HepG2 (cell line): ENCODE data around the gene SCFD2. TPM values are rescaled to one million over a fixed set of nuclear protein-coding genes. Genes with fewer than 3 reads are reported as not detected.

ENCODE experiments used
- BRD4 ChIP-seq: sonication (generic); formaldehyde crosslinking; IDR thresholded peaks from 2 replicates; pipeline ENCODE4 v1.4.0; 2020; ENCODE audit warnings: missing genetic modification reagents
- CCAR2 ChIP-seq: fragments of 200-400 bp; formaldehyde crosslinking; optimal IDR thresholded peaks from 2 replicates; pipeline ENCODE3; 2018; ENCODE audit warnings: low read depth, mild to moderate bottlenecking, low read length, moderate library complexity
- FIP1L1 ChIP-seq: fragments of 200-400 bp; formaldehyde crosslinking; IDR thresholded peaks from 2 replicates; pipeline ENCODE4 v1.6.1; 2018; ENCODE audit warnings: low read depth, mild to moderate bottlenecking, low read length, moderate library complexity, borderline replicate concordance; ENCODE audit not compliant: insufficient read depth
- FOSL1 ChIP-seq: sonication (generic); formaldehyde crosslinking; IDR thresholded peaks from 2 replicates; pipeline ENCODE4 v1.9.0; 2021; ENCODE audit warnings: missing genetic modification reagents, borderline replicate concordance
- HDAC2 ChIP-seq: sonication (generic); formaldehyde crosslinking; IDR thresholded peaks from 2 replicates; pipeline ENCODE4 v1.4.0; 2020; ENCODE audit warnings: missing genetic modification reagents
- HDAC6 ChIP-seq: fragments of 200-600 bp; sonication (generic); IDR thresholded peaks from 2 replicates; pipeline ENCODE4 v1.7.0; 2017; ENCODE audit warnings: mild to moderate bottlenecking, antibody characterized with exemption, low read length, low read depth
- IKZF1 ChIP-seq: fragments of 450-650 bp; IDR thresholded peaks from 2 replicates; pipeline ENCODE4 v1.7.1; 2016
- NFKB2 ChIP-seq: sonication (generic); formaldehyde crosslinking; IDR thresholded peaks from 2 replicates; pipeline ENCODE4 v1.4.0; 2020; ENCODE audit warnings: missing genetic modification reagents, borderline replicate concordance
- NR2F6 ChIP-seq, 2 experiments: IDR thresholded peaks; 2 replicates each; pipeline ENCODE4 v1.6.1; 2016; ENCODE audit warnings: antibody characterized with exemption in 1 of 2, mild to moderate bottlenecking in 1 of 2
- PPARG ChIP-seq: conservative IDR thresholded peaks from 2 replicates; pipeline ENCODE4 v1.6.1; 2016; ENCODE audit warnings: missing biosample characterization, missing genetic modification reagents
- SPEN ChIP-seq: sonication (generic); formaldehyde crosslinking; IDR thresholded peaks from 2 replicates; pipeline ENCODE4 v1.5.1; 2020; ENCODE audit warnings: low read depth, mild to moderate bottlenecking, missing genetic modification reagents
- SRSF4 ChIP-seq: fragments of 200-400 bp; formaldehyde crosslinking; IDR thresholded peaks from one replicate; pipeline ENCODE4 v1.6.1; 2018; ENCODE audit warnings: mild to moderate bottlenecking, low read depth, low read length, moderate library complexity; ENCODE audit not compliant: poor library complexity, severe bottlenecking
- SRSF9 ChIP-seq: fragments of 200-400 bp; formaldehyde crosslinking; IDR thresholded peaks from 2 replicates; pipeline ENCODE4 v1.6.1; 2018; ENCODE audit warnings: borderline replicate concordance, mild to moderate bottlenecking, low read depth, low read length; ENCODE audit not compliant: insufficient read depth, poor library complexity, severe bottlenecking
- ZBTB25 ChIP-seq: IDR thresholded peaks from 2 replicates; pipeline ENCODE4 v1.6.1; 2018; ENCODE audit warnings: missing genetic modification reagents
- ZBTB33 ChIP-seq: sonication (generic); formaldehyde crosslinking; IDR thresholded peaks from 2 replicates; pipeline ENCODE4 v1.4.0; 2020; ENCODE audit warnings: missing genetic modification reagents
- ZMYM4 ChIP-seq: sonication (generic); formaldehyde crosslinking; IDR thresholded peaks from 2 replicates; pipeline ENCODE4 v1.8.1; 2023; ENCODE audit warnings: mild to moderate bottlenecking, missing genetic modification reagents
- ZNF235 ChIP-seq: sonication (generic); formaldehyde crosslinking; IDR thresholded peaks from 2 replicates; pipeline ENCODE4 v1.8.1; 2023; ENCODE audit warnings: mild to moderate bottlenecking, missing genetic modification reagents, borderline replicate concordance
- ZNF530 ChIP-seq: sonication (generic); formaldehyde crosslinking; IDR thresholded peaks from 2 replicates; pipeline ENCODE4 v1.5.0; 2020; ENCODE audit warnings: low read depth, mild to moderate bottlenecking, missing genetic modification reagents
- ZNF552 ChIP-seq: sonication (generic); formaldehyde crosslinking; IDR thresholded peaks from 2 replicates; pipeline ENCODE4 v1.9.0; 2022; ENCODE audit warnings: missing genetic modification reagents, mild to moderate bottlenecking, borderline replicate concordance
- ZNF562 ChIP-seq: sonication (generic); formaldehyde crosslinking; IDR thresholded peaks from 2 replicates; pipeline ENCODE4 v1.8.0; 2022; ENCODE audit warnings: missing genetic modification reagents, borderline replicate concordance
- ZNF841 ChIP-seq: sonication (generic); formaldehyde crosslinking; IDR thresholded peaks from 2 replicates; pipeline ENCODE4 v1.8.1; 2023; ENCODE audit warnings: missing genetic modification reagents, borderline replicate concordance
- polyA plus RNA-seq, 8 experiments: library from polyadenylated mRNA; depleted of rRNA in 3 of 8; stranded (reverse) in 7 of 8; unstranded in 1 of 8; fragments of >200 nt; fragmentation: Illumina TruSeq in 4 of 8; extraction: Trizol in 4 of 8; gene quantifications; 2 replicates each; pipeline versions ENCODE4 v1.2.1 to v1.2.3, GENCODE V29; 2011 to 2016; ENCODE audit warnings: low read depth in 4 of 8, missing spikeins in 1 of 8, mixed read lengths in 1 of 8; ENCODE audit not compliant: insufficient read depth in 1 of 8
- total RNA-seq, 5 experiments: library from RNA; depleted of rRNA; stranded (reverse); fragments of >200 nt; fragmentation: Illumina TruSeq; extraction: Trizol; gene quantifications; 2 replicates each; pipeline ENCODE4 v1.2.3, GENCODE V29; 2016; ENCODE audit warnings: low read depth in 1 of 5
- TF ChIP-seq, protein P1 (sequence below): IDR thresholded peaks from 2 replicates; pipeline ENCODE4 v1.6.1; 2016

SCFD2 gene
- total and polyA plus RNA-seq, 2 of the 13 experiments (the other 11 are each of a cell fraction or from before 2014, with no cell fraction given), result 4.6 to 15.6 TPM

GRCh38 chr4:53055716-53056403, 310.0 kb downstream of the SCFD2 start (continued):
- no peak for TF ChIP-seq ZBTB25 (CRISPR knock-in tag)
- TF ChIP-seq CCAR2, result no peak
- TF ChIP-seq, protein P1, sequence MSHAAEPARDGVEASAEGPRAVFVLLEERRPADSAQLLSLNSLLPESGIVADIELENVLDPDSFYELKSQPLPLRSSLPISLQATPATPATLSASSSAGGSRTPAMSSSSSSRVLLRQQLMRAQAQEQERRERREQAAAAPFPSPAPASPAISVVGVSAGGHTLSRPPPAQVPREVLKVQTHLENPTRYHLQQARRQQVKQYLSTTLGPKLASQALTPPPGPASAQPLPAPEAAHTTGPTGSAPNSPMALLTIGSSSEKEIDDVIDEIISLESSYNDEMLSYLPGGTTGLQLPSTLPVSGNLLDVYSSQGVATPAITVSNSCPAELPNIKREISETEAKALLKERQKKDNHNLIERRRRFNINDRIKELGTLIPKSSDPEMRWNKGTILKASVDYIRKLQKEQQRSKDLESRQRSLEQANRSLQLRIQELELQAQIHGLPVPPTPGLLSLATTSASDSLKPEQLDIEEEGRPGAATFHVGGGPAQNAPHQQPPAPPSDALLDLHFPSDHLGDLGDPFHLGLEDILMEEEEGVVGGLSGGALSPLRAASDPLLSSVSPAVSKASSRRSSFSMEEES (CRISPR knock-in tag), result no peak
- TF ChIP-seq IKZF1, result no peak
- no peak for TF ChIP-seq NFKB2 (CRISPR knock-in tag)
- TF ChIP-seq ZBTB33 (CRISPR knock-in tag), result no peak
- TF ChIP-seq SRSF9, result no peak
- no peak for TF ChIP-seq ZNF235 (CRISPR knock-in tag)
- TF ChIP-seq SPEN (CRISPR knock-in tag), result no peak
- TF ChIP-seq ZNF841, result no peak
- TF ChIP-seq HDAC6, result no peak
- TF ChIP-seq ZMYM4, result no peak
- no peak for TF ChIP-seq SRSF4
- no peak for TF ChIP-seq ZNF530 (CRISPR knock-in tag)
- no peak for TF ChIP-seq FIP1L1
- no peak for TF ChIP-seq BRD4 (CRISPR knock-in tag)
- TF ChIP-seq ZNF562, result no peak
- TF ChIP-seq NR2F6 (IDR thresholded peaks at IDR 0.05), result peak; percentile 81
- peak; percentile 83 for TF ChIP-seq NR2F6 (CRISPR knock-in tag; IDR thresholded peaks at IDR 0.05)
- TF ChIP-seq PPARG, result peak; percentile 92
- TF ChIP-seq HDAC2, result no peak
- no peak for TF ChIP-seq ZNF552 (CRISPR knock-in tag)
- TF ChIP-seq FOSL1 (CRISPR knock-in tag), result no peak
